GM19351 (cell line): ENCODE data around the gene OSBPL7.
"Not testable (repeated sequence)": the region's sequence is repeated elsewhere in the genome, so short reads cannot be mapped to it uniquely, and the experiment has no call there.

Source experiments
- ATAC-seq: cut with Tn5 transposase; IDR thresholded peaks from one replicate; pipeline ENCODE4 v1.9.1; 2021; ENCODE audit warnings: mild to moderate bottlenecking, moderate library complexity; ENCODE audit not compliant: unreplicated experiment

OSBPL7 gene

GRCh38 chr17:47774987-47775580 is 46.5 kb downstream of the OSBPL7 start:
- ATAC-seq = no peak

- no peak for ATAC-seq
Measured at GRCh38 chr17:47774331-47774730, 47.3 kb downstream of the OSBPL7 start.

DNA sequence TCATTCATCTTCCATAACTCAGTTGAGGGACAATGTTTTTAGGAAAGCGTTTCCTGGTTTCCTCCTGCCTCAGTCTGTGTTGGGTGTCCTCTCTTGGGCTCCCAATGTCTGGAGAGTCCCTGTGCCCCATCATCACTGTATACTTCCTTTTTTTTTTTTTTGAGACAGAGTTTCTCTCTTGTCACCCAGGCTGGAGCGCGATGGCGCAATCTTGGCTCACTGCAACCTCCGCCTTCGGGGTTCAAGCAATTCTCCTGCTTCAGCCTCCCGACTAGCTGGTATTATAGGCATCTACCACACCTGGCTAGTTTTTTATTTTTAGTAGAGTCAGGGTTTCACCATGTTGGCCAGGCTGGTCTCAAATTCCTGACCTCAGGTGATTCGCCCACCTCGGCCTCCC is 47.9 kb downstream of the OSBPL7 start:
- not testable (repeated sequence) for ATAC-seq

DNA sequence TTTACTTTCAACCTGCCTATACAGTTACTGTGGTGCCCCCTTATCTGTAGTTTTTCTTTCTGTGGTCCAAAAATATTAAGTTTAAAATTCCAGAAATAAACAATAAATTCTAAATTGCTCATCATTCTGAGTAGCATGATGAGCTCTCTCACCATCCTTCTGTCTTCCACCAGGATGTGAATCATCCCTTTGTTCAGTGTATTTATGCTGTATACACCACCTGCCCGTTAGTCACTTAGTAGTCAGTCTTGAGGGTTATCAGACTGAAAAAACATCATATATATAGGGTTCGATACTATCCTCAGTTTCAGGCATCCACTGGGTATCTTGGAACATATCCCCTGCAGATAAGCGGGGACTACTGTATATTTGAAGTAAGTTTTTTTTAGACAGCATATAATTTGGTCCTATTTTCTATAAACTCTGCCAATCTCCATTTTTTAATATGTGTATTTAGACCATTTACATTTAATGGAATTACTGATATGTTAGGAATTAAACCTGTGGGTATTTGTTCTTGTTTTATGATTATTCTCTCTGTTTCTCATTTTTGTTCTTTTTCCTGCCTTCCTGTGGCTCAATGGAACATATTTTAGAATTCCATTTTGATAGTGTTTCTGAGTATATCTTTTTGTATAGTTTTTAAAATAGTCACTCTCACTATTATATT is 57.5 kb downstream of the OSBPL7 start:
- no peak for ATAC-seq

DNA sequence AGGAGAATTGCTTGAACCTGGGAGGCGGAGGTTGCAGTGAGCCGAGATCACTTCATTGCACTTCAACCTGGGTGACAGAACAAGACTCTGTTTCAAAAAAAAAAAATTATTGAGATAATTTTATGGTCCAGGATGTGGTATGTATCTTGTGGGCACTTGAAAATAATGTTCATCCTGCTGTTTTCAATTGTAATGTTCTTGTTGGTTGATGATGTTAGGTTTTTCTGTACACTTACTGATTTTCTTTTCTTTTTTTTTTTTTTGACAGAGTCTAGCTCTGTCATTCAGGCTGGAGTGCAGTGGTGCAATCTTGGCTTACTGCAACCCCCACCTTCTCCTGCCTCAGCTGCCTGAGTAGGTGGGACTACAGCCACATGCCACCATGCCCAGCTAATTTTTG is 58.9 kb downstream of the OSBPL7 start:
- no peak for ATAC-seq

DNA sequence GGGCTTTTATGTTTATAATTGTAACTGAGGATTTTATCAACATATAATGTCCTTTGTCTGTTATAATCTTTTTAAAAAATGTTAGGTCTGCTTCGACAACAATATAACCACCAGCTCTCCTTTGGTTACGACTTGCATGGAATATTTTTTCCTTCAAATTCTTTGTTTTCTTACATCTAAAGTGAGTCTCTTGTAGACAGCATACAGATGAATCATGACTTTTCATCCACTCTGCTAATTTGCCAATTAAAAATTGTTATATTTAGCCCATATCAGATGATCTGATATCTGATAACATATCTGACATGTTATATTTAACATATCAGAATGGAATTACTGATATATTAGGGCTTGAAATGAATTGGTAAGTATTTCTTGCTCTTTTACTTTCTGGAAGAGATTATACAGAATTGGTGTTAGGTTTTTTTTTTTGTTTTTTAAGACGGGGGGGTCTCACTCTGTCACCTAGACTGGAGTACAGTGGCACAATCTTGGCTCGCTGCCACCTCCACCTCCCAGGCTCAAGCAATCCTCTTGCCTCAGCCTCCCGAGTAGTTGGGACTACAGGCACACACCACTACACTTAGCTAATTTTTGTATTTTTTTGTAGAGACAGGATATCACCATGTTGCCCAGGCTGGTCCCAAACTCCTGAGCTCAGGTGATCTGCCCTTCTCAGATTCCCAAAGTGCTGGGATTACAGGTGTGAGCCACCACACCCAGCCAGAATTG is 61.0 kb downstream of the OSBPL7 start:
- no peak for ATAC-seq

DNA sequence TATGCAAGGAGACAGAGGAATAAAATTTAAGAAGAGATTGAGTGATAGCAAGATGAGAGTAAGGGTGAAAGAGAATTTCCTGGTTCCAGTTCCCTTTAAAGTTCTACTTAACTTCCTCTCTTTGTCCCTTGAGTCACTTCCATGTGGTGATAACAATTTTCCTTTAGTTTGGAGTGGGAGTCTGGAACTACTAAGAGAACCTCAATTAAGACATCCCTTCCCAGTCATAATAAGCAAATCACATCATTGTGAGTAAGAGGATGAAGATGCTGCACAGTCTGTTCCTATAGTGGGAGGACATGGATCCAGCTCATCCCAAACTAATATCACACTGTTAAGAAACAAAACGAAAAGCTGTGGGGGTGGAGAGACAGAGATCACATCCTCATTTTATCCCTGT is 64.2 kb downstream of the OSBPL7 start:
- no peak for ATAC-seq
